CD4-positive, alpha-beta T cell treated with Interferon alpha-2 for 1 hour (primary cell): Measurements from ENCODE around the gene FEZ2.

Source experiments
- DNase-seq, 2 donors: peaks; one replicate each; pipeline ENCODE4 v3.0.0-alpha.2; 2020 to 2022

FEZ2 gene

GRCh38 chr2:36586672-36587071, 11.3 kb downstream of the FEZ2 start:
- no peak for DNase-seq

DNA sequence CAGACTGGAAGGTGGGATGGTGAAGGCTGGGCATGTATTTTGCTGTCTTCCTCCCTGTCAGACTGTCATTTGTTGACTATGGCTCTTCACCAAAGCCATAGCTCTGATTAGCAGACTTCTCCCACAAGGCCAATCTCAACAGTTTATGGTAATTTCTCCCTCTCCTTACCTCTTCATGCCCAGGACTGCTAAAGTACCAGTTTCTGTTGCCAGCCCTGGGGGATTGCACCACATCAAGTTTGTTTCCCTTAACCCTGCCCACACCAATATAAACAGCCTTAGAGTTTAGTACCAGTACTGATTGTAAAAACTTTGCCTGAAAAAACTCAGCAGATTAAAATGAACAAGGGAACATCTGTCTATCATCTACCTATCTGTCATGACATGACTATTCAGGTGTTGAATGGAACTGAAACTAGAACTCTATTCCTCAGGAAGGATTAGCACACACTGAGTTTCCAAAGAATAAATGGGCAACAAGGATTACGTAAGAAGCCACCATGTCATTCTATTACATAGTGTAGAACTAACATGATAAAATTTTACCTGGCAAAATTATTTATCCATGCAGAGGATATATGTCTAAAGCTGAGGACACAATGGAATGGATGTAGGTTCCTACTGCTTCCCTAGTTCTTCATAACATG, 13.7 kb downstream of the FEZ2 start:
- DNase-seq: no peak

DNA sequence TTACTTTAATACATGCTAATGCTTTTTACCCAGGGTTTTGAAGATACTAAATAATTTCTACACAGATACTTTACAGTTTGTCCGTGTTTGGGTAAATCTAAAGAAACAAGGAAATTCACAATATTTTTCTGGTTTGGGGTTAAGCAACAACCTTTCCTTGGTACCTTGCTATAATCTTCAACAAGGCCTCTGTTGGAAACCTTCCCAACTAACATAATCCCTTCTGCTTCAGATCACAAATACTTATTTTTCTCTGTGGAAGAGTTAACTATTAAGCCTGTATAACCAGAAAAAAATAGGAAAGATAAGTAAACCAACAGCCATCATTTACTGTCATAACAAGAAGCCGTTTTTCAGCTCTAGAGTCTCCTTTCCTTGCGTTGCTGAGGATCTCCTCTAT, 15.0 kb downstream of the FEZ2 start:
- no peak for DNase-seq

DNA sequence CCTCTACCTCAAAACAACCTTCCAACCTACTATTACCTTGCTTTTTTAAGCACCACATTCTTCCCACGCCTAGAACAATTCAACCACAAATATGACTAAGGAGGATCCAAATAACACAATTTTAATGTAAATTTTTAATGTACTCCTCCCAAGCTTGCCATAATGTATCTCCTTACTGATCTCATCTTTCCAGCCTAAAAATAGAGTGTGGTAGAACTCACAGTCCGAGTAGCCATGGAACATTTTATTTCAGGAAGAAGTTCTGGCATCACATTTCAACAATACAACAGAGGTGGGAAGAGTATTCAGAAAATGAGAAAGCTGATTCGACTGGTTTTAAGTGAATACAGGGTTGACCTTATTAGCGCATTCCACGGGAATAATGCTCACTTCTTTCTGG, 15.4 kb downstream of the FEZ2 start:
- no peak for DNase-seq

DNA sequence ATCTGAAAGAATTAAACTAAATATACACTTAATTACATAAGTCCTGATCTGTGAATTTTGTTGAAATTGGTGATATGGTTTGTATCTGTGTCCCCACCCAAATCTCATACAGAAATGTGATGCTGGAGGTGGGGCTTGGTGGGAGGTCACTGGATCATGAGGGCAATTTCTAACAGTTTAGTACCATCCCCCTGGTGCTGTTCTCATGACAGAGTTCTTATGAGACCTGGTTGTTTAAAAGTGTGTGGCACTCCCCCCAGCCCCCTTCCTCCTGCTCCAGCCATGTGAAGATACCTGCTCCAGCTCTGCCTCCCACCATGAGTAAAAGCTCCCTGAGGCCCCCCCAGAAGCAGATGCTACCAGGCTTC, 18.7 kb downstream of the FEZ2 start:
- no peak for DNase-seq

- DNase-seq: no peak
These were observed 19.3 kb downstream of the FEZ2 start for GRCh38 chr2:36578343-36579296.

DNA sequence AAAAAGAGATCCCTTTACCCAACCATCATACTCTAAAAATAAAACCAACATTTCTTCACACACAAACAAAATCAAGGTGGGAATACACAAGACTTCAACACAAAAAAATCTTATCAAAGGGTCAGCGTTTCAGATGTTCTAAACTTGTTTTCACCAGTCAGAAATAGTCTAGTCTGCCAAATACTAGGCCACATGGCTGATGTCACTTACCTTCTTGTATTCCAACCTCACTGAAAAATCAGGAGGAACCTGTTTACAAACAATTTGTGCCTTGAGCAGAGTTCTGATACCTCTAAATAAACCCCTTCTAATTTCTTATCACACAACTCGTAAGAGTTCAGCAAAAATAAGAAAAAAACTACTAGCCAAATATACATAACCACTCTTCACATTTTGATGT, 20.1 kb downstream of the FEZ2 start:
- DNase-seq: no peak

GRCh38 chr2:36574560-36574959, 23.4 kb downstream of the FEZ2 start:
- no peak for DNase-seq

GRCh38 chr2:36573165-36573564, 24.8 kb downstream of the FEZ2 start:
- DNase-seq: no peak

GRCh38 chr2:36572719-36573059, 25.3 kb downstream of the FEZ2 start:
- DNase-seq: no peak

GRCh38 chr2:36572054-36572718, 25.8 kb downstream of the FEZ2 start:
- DNase-seq: no peak

- no peak for DNase-seq
These were observed 27.6 kb downstream of the FEZ2 start for GRCh38 chr2:36570416-36570815.

GRCh38 chr2:36569267-36569856, 28.6 kb downstream of the FEZ2 start:
- DNase-seq: no peak

DNA sequence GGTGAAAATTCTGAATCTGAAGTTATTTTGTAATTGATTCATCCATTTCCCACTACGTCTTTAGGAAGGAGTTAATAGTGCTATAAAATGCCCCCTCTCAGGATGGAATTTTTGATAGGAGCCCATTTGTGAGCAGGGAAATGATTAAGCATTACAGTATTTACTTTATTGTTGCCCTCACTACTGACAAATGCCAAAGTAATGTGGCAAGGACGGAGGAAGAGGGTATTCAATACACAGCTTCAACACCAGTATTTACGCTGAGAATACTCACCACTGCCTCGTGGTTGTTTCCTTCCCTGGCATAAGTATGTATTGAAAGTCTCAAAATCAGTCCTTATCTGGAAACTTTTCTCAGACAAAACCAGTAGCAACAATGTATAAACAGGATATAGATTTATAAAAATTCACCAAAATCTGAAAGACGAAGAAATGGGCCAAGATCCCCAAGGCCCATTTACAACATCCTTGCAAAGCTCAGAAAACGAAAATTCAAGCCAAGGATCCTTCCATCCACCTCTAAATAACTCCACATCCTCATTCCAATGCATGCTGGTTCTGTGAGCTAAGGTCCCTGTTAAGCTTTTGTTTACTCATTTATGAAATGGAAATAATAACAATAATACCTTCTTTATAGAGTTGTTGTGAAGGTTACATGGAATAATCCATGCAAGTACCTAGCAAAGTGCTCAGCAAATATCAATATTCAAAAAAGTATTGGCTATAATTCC, 29.3 kb downstream of the FEZ2 start:
- no peak for DNase-seq

DNA sequence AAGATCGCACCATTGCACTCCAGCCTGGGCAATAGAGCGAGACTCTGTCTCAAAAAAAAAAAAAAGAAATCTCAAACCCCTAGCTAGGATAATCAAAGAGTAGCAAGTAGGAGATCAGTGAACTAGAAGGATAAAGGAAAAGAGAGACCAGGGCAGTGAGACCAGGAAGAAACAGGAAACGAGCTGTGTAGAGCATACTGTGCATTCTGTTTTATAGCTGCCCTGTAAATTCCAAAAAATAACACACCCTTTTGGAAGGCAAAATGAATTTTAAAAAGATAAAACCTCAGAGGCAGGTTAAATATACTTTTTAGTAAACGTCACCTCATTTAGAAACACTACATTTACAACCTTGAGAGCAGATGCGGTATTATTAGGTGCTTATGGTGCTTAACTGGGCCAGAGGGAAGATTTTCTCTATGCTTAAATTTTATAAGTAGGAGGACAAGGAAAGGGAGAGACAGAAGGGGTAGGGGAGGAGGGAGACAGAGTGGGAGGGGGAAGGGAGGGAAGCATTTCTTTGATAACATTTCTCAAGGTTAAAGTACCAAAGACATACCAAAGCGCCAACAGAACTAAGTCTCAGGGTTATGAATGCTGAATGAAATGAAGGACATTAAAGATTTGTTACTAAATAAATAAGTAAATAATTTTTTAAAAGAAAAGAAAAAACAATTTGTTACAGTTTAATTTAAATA, 30.1 kb downstream of the FEZ2 start:
- DNase-seq: no peak

- DNase-seq: no peak
These were observed 31.1 kb downstream of the FEZ2 start for GRCh38 chr2:36566887-36567286.

GRCh38 chr2:36565712-36566111, 32.3 kb downstream of the FEZ2 start:
- DNase-seq: no peak

DNA sequence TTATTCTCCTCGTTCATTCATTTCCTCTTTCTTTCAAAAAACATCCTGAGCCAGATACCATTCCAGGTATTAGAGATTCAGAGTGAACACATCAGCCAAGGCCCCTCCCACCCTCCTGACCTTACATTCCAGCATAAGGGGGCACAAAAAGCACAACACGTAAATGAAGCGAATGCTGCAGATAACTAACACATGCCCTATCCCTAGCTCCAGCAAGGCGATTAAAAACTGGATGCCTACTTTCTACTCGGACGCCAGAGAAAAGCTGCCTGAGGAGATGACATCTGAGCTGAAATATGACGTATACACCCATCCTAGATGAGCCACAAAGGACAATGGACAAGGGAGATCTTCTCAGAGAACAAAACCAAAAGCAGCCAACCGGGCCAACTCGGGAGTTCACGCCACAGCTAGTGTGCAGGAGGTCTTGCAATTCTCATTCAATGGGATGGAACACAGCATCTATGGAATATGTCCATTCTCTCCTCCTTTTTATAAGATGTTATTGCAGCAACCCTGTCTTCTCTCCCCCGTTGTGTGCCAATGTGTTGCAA, 33.5 kb downstream of the FEZ2 start:
- no peak for DNase-seq

DNA sequence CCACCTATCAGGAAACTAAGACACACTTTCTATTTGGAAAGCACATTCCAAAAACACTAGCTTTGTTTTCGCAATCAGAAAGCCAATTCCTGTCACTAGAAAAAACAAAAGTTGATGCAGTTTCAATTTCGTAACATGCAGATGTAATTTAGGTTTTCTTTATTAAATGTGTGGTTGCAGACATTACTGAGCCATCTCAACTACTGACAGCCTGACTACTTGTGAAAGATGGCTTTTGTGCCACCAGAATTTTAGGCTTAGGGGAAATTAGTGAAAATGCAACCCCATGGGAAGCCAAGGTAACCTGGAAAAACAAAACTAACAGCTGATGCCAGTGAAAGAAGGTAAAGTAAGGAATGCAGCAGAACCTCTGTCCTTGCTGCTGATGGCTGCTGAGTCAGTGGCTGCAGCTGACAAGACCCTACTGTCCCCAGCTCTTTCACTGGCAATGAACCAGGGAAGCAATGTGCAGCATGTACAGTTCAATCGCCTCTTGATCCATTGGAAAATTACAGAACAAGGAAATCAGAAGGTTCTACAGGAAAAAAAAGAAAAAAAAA, 34.9 kb downstream of the FEZ2 start:
- DNase-seq: no peak

DNA sequence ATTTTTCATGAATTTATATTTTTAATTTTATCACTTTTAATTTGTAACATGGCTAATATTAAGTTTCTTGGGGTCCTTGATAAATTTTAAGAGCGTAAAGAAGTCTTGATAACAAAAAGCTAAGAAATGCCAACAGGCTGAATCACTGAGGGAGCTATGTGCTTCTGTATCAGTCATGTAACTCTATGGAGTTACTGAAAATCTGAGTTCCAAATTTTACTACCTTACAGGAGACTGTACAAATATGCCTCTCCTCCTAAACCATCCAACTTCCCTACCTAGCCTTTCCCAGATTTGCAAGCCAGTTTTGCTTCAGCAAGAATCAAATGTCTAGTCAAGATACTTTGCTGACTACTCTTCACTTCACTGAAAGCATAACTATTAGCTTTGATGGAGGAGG, 35.7 kb downstream of the FEZ2 start:
- DNase-seq: no peak

GRCh38 chr2:36561237-36561944, 36.6 kb downstream of the FEZ2 start:
- peak in 1 of 2 donors; percentile 3 for DNase-seq
